VCaP (cell line): ENCODE data around the gene FCGR1A.
"Not testable (repeated sequence)": the region's sequence is repeated elsewhere in the genome, so short reads cannot be mapped to it uniquely, and the experiment has no call there.

ENCODE experiments used
- H3K27ac ChIP-seq: fragments of 450-650 bp; 2 replicates; pipeline ENCODE4 v1.5.1; 2017

The FCGR1A gene

DNA sequence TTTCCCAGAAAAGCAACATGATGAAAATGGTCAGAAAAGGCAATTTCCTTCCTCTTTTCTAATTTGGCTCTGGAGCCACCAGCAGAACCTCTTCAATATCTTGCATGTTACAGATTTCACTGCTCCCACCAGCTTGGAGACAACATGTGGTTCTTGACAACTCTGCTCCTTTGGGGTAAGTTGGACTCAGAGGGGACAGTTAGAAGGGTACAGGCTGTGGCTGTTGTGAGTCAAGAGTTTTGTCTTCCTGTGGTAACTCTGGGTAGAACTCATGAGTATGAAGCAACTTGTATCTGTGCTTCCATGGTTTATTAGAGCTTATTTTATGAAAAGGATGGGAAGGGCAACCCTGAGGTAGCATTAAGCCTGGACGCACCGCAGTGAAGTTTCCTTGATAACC, at the start of gene FCGR1A:
Gene FCGR1A (plus strand): TSS at position 95 of the 400 bp plus-strand sequence. CDS start 50 bp downstream, at position 145.
- not testable (repeated sequence) for H3K27ac ChIP-seq

DNA sequence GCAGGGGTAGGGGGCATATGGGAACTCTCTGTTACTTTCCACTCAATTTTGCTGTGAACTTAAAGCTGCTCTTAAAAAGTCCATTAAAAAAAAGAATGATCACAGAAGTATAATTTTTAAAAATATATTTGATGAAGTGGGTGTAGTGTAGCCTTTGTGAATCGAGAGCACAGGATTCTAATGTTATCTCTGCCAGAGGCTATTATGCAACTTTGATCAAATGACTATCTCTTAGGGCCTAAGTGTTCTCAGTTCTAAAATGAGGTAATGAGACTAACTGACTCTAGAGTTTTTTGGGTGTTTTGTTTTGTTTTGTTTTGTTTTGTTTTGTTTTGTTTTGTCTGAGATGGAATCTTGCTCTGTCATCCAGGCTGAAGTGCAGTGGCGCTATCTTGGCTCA, 49.7 kb upstream of the FCGR1A start:
- H3K27ac ChIP-seq = not testable (repeated sequence)

DNA sequence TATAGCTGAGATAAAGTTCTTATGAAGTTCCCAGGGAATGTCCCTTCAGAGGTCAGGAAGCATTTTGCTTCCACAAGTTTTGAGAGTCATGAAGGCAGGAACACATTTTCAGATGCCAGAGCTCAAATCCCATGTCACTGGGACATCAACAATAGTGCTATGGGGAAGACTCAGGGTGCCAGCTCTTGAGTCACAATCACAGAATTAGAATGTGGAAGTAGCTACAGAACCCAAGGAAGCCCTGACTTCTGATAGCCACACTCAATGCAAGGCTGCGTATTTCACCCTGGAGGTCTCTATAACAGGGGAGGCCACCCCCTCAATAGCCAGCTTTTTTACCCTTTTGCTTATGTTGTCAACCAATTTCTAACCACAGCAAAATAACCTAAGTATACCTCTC, 47.8 kb upstream of the FCGR1A start:
- H3K27ac ChIP-seq = not testable (repeated sequence)

DNA sequence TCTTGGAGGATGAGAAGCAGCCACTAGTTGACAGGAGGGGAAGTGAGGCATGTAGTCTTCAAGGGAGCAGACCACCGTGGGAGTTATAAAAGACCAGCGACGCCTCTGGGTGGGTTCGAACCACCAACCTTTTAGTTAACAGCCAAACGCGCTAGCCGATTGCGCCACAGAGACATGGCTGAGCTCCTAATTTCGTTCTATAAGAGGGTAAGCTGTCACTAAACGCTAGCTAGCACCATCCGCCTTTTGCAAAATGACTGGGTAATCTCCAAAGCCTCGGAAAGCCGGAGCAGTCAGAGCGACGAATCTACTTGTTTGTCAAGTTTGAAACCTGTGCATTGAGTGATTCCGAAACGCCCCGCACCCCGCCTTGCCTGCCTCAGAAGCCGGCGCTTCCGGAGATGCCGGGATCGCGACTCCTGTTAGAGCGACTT, 42.3 kb upstream of the FCGR1A start:
- H3K27ac ChIP-seq = not testable (repeated sequence)

DNA sequence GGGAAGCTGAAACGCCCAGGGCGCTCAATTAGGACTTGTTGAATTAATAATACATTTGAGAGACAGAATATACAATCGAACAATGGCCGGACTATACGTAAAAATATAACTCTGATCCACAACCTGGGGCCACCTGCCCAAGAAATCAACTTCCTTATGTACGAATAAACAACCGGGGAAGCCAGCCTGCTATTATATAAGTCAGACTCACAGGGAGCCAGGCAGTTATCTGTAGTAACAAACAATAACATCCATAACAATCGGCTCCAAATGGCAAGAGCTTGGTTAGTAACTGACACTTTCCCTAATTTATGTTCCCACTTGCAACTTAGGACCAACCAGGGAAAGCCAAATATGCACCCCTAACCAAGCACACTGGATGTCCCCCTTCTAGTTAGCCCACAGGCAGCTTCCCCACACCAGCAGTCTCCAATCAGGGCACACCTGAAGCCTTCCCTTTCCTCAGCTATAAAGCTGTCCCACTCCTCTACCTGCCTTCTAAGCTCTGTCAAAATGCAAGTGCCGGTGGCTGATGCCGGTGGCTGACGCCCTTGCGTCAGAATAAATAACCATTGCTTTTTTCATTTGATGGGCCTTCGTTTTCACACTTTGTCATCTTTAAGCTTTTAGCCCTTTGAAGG, 41.8 kb upstream of the FCGR1A start:
- not testable (repeated sequence) for H3K27ac ChIP-seq

DNA sequence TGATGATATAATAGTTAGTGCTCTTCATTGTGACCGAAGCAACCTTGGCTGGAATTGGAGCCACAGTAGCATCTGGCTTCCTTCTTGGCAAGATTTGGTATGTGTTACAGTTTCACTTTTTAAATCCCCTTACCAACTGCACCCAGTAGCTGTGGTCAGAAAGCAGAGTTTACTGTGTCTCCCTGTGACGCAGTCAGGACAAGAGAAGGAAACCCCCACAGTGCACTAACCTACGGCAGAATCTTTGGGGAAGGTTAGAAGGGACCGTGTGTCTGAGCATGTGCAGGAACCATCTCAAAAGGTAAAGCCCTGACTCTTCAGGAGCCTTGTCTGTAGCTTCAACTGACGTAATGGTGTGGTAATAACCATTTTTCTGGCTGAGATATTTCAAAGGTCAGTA, 40.6 kb upstream of the FCGR1A start:
- not testable (repeated sequence) for H3K27ac ChIP-seq

DNA sequence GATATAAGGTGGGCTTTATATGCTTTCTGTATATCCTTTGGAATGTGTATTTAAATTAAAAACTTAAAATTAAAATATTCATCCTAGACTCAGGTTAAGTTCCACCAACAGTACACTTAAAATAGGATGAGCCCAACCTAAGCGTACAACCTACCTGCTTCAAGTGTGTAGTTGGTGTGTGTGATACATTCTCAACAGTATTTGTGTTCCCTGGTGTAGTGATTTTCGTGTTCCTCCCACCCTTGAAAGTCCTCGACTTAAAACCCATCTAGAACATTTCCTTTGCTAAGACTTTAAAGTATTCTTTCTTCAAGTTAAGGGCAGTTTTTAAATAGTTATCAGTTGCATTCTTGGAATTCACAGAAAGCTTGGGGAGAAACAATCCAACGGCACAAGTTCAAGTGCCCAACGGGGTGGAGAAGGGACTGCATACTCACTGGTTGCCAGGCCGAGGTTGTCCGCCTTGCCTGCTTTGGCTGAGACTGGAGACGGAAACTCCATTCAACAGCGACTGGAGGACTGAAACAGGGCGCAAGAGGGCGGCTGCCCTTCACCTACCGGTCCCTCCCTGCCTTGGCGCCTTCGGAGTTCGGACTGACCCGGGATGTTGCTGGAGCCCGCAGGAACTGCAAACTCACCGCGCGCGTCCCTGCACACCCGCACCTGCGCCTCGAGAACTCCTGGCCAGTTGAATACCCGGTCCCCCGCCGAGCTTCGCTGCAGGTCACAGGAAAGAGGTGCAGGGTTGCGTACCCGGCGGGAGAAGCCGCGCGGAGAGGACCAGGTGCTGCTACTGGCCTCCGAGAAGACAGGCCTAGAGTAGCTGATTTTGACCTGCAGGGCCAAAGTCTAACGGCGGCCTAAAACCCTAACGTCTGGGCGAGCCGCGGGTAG, 35.8 kb upstream of the FCGR1A start:
- not testable (repeated sequence) for H3K27ac ChIP-seq

DNA sequence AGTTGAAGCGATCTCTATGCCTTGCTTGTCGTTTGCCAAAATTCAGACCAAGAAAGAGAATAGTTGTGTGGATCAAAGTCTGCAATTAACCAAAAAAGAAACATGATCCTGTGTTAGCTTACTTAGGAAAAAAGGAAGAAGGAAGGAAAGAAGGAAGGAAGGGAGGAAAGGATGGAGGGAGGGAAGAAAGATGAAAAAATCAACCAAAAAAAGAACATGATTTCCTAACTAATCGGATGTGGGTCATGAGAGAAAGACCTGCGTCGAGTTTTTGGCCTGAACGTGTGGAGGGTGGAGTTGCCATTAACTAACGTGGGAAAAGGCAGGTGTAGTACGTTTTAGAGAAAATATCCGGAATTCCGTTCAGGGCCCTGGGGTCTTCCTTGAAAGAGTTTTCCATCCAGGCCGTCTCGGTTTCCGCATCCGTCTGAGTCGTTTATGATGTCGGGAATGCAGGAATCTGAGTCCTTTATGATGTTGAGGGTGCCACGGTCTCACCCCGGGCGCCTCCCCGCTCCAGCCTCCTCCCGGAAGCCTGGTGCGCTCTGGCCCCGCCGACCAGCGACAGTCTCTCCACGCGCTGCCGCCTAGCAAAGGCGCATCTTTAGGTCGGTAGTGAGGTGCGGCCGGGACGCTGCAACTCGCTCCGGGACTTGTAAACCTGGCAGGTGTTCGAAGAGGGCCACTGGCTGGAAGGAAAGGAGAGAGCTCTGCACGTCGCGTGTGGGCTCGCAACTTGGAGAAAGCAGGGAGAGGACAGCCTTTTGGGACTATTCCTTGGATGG, 34.9 kb upstream of the FCGR1A start:
- not testable (repeated sequence) for H3K27ac ChIP-seq

DNA sequence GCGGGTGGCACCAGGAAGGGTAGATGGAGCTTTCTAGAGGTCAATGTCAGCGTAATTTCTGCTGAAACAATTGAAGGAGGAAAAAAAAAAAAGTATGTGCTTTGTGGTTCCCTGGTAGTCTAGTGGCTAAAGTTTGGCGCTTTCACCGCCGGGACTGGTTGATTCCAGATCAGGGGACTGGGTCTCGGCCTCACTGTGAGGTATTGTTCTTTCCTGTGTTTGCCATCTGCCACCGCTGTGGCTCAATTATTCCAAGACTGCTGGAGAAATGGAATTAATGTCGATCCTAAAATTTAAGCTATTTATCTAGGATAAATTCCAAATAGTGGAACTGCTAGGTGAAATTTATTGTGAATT, 34.4 kb upstream of the FCGR1A start:
- H3K27ac ChIP-seq = not testable (repeated sequence)

DNA sequence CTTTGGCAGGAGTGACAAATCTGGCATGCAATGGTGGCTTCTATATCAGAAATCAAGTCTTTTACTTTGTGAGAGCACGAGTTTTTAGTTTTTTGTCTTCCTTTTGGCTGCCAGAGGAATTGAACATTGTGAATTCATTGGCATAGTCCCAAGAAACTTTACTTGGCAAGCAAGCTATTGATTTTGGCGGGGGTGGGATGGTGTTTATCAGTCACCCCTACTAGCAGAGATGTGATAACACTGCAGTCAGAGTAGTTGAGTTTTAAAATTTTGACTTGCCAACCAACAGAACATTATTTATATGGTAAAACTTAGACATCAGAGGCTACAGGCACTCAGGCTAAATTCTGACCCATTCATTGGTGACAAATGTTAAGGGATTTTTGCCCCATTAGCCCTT, 31.9 kb upstream of the FCGR1A start:
- H3K27ac ChIP-seq = not testable (repeated sequence)

DNA sequence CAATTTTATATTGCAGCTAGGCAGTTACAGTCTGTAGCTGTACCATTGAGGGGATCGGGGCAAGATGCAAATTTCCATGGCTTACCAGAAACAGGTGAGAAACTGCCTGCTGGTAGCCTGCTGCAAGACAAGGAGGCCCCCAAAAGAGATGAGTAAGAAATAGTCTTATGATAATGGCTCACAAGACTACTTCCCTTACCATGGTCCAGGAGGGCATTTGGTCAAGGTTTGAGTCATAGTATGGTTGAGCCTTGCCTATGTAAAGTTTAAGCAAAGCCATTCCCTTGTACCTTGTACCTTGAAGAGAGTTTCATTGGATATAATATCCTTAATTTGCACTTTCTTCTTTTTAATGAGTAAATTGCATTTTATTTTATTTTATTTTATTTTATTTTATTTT, 30.3 kb upstream of the FCGR1A start:
- not testable (repeated sequence) for H3K27ac ChIP-seq

DNA sequence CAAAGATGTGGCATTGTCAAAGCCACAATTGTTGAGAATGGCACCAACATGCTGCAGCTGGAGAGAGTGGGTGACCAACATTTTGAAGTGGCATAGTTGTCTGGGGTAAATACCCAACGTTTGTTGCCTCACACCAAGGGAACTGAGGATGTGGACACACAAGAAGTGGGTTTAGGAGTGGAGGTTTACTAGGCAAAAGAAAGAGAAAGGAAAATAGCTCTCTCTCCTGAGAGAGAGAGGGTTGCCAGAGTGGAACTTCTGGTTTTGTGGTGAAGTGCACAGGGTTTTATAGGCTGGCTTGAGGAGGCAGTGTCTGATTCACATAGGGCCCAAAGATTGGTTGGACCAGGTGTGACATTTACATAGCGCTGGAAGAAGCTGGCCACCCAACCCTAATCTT, 29.0 kb upstream of the FCGR1A start:
- not testable (repeated sequence) for H3K27ac ChIP-seq

DNA sequence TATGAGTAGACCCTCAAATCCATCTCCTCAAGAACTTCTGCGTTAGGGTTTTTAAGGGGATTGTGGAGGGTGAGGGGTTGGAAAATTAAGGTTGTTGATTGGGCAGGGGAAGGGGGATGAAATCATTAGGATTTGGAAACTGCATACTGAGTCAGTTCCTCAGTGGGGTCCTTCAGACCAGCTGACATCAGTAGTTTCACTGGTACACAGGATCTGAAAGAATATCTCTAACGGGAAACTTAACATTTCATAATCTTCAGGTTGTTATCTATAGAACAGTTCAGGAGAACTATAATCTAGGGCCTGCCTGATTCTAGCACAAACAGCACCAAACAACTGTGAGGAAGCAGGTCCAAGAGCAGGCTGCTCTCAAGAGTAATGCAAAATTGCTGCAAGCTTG, 27.2 kb upstream of the FCGR1A start:
- H3K27ac ChIP-seq = not testable (repeated sequence)

DNA sequence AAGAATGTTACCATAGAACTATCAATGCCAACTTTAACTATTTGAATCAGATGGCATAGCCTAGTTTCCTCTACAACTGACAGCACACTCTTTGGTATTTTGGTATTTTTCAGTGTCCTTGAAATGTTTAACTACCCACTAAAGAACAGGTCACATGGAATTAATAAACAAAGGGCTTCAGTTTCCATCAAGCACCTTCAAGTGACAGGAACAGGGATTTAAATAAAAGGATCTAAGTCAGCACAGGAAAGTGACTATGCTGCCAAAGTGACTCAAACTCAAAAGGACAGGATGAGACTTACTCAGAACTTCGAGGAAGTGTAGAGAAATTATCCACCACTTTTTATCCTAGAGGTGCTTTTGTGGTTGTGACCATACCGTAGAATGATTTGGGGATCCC, 20.2 kb upstream of the FCGR1A start:
- H3K27ac ChIP-seq = not testable (repeated sequence)

DNA sequence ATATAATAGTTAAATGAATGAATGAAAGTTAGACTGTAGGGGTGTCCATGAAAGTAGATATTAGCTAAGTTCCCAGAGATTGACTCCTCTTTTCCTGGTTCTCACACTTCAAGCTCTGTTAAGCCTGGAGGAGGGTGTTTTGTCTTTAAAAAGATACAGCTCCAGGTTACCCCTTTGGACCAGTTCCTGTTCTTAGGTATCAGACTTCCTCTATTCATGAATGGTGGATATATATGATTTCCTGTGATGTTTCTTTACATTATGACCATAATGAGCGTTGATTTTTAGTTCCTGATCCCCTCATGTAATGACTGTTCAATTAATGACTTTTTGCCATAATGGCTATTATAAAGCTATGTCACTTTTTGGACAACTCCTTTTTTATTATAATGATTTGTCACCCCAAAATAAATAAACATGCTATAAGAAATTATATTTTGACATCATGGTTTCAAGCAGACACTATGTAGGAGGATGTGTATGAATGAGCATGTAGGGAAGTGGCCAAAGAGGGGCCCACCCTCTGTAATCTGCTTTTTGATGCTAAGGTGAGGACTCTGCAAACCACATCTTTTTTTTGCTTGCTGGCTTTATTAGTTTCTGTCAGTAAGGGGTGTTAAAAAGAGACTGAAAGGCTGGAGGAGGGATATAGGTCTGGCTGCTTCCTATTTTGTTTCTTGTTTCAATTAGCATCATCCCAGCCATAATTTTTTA, 18.2 kb upstream of the FCGR1A start:
- not testable (repeated sequence) for H3K27ac ChIP-seq

DNA sequence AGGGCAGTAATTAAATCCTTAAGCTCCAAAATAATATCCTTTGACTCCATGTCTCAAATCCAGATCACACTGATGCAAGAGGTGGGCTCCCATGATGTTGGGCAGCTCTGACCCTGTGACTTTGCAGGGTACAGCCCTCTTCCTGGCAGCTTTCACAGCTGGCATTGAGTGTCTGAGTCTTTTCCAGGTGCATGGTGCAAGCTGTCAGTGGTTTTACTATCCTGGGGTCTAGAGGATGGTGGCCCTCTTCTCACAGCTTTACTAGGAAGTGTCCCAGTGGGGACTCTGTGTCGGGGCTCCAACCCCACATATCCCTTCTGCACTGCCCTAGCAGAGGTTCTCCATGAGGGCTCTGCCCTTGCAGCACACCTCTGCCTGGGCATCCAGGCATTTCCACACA, 16.3 kb upstream of the FCGR1A start:
- H3K27ac ChIP-seq = not testable (repeated sequence)

DNA sequence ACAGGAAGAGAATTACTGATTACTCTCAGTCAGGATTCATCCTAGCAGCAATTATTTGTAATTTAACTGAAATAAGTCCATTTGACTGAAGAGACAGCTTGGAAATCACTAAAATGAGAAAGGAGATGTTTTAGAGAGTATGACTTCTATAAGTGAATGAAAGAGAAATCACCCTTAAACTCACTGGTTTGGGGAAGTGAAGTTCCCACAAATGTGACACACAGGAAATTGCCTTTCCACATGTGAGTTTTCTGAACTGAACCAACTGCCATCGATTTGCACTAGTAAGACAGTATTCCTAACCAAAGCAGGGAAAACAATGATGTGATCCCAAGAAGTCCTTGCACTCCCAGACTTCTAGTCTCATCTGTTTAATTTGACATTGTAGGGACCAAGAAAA, 13.3 kb upstream of the FCGR1A start:
- not testable (repeated sequence) for H3K27ac ChIP-seq

DNA sequence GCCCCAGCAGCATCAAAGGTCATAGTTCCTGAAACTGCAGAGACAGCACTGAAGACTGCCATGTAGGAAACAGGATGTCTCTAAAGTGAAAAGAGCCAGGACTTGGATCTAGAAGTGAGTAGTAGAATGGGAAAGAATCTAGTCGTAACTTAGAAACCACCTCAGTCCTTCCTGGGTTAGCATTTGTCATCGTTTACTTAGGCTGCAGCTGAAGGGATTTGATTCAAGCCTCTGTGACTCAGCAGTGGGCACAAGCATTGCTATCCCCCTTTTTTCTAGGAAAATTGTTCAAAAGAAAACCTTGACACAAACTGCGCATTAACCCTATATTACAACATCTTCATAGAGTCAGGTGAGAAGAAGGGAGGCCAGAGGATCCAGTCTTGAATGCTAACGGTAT, 11.8 kb upstream of the FCGR1A start:
- H3K27ac ChIP-seq = not testable (repeated sequence)

DNA sequence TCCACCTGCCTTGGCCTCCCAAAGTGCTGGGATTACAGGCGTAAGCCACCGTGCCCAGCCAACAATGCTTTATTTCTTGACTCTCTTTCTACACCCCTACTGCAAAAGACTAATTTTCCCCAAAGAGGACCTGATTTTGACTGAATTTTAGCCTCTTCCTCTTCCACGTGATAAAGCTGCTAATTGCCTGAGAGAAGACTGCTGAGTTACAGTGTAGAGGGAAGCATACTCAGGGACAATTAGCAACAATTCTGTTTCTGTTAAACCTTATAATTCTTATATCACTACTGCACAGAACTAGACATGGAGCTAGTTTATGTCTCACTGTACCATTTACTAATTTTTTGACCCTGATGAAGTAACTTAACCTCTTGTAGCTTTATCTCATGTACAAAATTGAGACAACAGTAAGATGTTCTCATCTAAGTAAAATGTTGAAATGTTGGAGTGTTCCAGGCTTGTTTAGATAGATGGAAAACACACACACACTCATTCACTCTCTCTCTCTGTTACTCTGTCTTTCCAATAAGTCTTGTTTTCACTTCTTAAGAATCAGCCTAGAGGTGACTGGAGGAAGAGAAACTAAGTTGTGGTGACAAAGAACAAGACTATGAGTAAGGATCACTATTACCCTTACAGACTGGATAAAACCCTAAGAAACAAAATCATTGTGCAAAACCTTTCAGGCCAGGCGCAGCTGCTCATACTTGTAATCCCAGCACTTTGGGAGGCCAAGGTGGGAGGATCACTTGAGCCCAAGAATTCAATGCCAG, 10.7 kb upstream of the FCGR1A start:
- H3K27ac ChIP-seq = not testable (repeated sequence)

DNA sequence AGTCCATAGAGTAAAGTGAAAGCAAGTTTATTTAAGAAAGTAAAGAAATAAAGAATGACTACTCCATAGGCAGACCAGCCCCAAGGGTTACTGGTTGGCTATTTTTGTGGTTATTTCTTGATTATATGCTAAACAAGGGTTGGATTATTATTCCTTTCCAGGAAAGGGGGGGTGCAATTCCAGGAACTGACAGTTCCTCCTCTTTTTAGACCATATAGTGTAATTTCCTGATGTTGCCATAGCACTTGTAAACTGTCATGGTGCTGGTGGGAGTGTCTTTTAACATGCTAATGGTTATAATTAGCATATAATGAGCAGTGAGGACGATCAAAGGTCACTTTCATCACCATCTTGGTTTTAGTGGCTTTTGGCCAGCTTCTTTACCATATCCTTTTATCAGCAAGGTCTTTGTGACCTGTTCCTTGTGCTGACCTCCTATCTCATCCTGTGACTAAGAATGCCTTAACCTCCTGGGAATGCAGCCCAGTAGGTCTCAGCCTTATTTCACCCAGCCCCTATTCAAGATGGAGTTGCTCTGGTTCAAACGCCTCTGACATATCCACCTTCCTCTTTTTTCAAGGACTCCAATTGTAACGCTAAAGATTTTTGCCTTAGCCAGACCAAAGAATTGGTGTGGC, 6.9 kb upstream of the FCGR1A start:
- not testable (repeated sequence) for H3K27ac ChIP-seq

DNA sequence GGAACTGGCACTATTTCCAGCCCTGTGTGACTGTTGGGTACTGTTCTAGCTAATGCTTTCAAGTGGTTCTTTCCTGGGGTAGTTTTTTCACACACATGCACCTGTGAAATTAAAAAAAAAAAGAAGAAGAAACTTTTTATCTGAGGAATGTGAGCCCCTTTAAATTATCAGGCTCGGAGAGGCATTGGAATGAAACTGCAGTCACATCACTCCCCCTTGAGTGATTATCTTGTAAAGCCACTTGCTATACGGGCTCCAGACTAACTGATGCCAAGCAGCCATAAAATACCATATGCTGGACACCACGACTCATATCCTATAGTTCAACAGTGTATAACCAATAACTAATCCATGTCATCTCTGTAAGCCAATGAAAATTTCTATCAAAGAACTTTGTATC, 5.4 kb upstream of the FCGR1A start:
- not testable (repeated sequence) for H3K27ac ChIP-seq
